Natural killer cell (primary cell): ENCODE measurements around the gene GRID1. TPM values are rescaled to one million over a fixed set of nuclear protein-coding genes. Genes with fewer than 3 reads are reported as not detected.

Source experiments
- ATAC-seq, 3 donors: fragments of 150-1000 bp in 2 of 3; fragments of 200-7000 bp in 1 of 3; cut with Tn5 transposase; 1 replicate in 1 of 3; 2 replicates in 2 of 3; pipeline ENCODE4 v1.10.0; 2021; ENCODE audit warnings: mild to moderate bottlenecking in 2 of 3, moderate library complexity in 2 of 3
- DNase-seq, 2 donors: peaks; one replicate each; pipeline versions ENCODE4 v3.0.0 to v3.0.0-alpha.2; 2013 to 2021; ENCODE audit warnings: mixed read lengths in 1 of 2
- H3K27ac ChIP-seq: one replicate; pipeline ENCODE4 v1.5.1; 2013; ENCODE audit warnings: mild to moderate bottlenecking, low read length
- H3K27me3 ChIP-seq: one replicate; pipeline ENCODE4 v1.6.1; 2013; ENCODE audit warnings: low read length; ENCODE audit not compliant: control insufficient read depth, insufficient read depth
- H3K36me3 ChIP-seq: one replicate; pipeline ENCODE4 v1.6.1; 2013; ENCODE audit warnings: low read length; ENCODE audit not compliant: control insufficient read depth, insufficient read depth
- H3K4me1 ChIP-seq: one replicate; pipeline ENCODE4 v1.6.1; 2013; ENCODE audit warnings: low read length; ENCODE audit not compliant: control insufficient read depth, insufficient read depth
- H3K4me3 ChIP-seq: one replicate; pipeline ENCODE4 v1.5.1; 2013; ENCODE audit warnings: low read length
- H3K9me3 ChIP-seq: one replicate; pipeline ENCODE4 v1.6.1; 2013; ENCODE audit warnings: low read length; ENCODE audit not compliant: control insufficient read depth, insufficient read depth
- H3K27ac Mint-ChIP-seq, 2 donors: one replicate each; pipeline ENCODE4 v1.8.0; 2022; ENCODE audit warnings: mild to moderate bottlenecking in 2 of 2, mixed read lengths in 2 of 2, moderate library complexity in 1 of 2
- H3K27me3 Mint-ChIP-seq, 2 donors: one replicate each; pipeline ENCODE4 v1.8.0; 2022; ENCODE audit warnings: low read depth in 2 of 2, mixed read lengths in 2 of 2
- H3K36me3 Mint-ChIP-seq: one replicate; pipeline ENCODE4 v1.8.0; 2022; ENCODE audit warnings: mixed read lengths
- H3K4me1 Mint-ChIP-seq, 2 donors: one replicate each; pipeline ENCODE4 v1.8.0; 2022; ENCODE audit warnings: mixed read lengths in 2 of 2
- H3K4me3 Mint-ChIP-seq: one replicate; pipeline ENCODE4 v1.8.0; 2022; ENCODE audit warnings: mild to moderate bottlenecking, moderate library complexity, mixed read lengths
- H3K9me3 Mint-ChIP-seq, 2 donors: one replicate each; pipeline ENCODE4 v1.8.0; 2022; ENCODE audit warnings: mixed read lengths in 2 of 2
- WGBS: methylation state at CpG from one replicate; pipeline ENCODE4 v1.1.7; 2013; ENCODE audit warnings: missing lambda C conversion rate; ENCODE audit not compliant: insufficient coverage; 5-methylcytosine and 5-hydroxymethylcytosine counted together
- intact Hi-C: fragments of 100-400 bp; cut with micrococcal nuclease; formaldehyde crosslinking; loops from one replicate; pipeline ENCODE4 v1.14.2; 2022
- total RNA-seq, 4 donors: library from RNA; stranded (reverse); fragments of 120-200 nt in 1 of 4; gene quantifications; one replicate each; pipeline versions ENCODE4 v1.2.3 to v1.2.4, GENCODE V29; 2013 to 2022
- TF ChIP-seq, protein P1 (sequence below): fragments of 200-600 bp; IDR thresholded peaks from one replicate; pipeline ENCODE4 v1.8.0; 2022; ENCODE audit warnings: antibody characterized with exemption

The GRID1 gene
- total RNA-seq, 3 donors from 2014 or later (not counting 1 experiment from before 2014, with no cell fraction given), result not detected

DNA sequence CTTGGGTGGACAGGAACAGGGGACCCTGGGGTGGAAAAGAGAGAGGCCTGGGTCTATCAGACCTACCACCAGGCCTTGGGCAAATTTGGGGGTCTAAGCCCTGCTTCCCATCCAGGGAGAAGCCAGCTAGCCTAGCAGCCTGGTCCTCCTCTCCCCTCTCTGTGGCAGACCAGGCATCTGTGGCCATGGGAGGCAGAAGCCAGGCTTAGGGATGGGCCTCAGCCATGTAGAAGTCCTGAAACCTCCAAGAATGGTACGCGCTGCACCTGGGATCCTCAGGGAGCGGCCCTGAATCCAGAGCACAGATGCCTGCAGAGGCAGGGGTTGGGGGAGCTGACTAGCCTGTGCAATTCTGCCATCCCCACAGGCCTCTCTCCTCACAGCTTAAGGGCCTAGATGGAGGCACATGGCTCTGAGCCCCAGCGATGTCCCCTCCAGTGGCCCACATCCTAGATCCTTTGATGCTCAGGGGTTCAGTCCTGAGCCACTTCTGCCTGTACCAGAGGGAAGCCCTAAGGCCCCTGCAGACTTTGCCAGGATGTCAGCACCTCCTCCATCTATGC, 21.2 kb downstream of the GRID1 start:
- H3K27me3 ChIP-seq, result no peaks in the 10 kb centered on the region
- H3K36me3 Mint-ChIP-seq, result no peaks in the 10 kb centered on the region
- no peaks in the 10 kb centered on the region for H3K9me3 Mint-ChIP-seq
- no peak overlapping the region for H3K4me3 ChIP-seq
- H3K9me3 ChIP-seq, result no peaks in the 10 kb centered on the region
- H3K4me3 Mint-ChIP-seq, result no peak overlapping the region
- no peaks in the 10 kb centered on the region for H3K4me1 Mint-ChIP-seq
- DNase-seq (no peak), ATAC-seq (no peak)
- H3K4me1 ChIP-seq, result no peaks in the 10 kb centered on the region
- peaks cover 0 to 5% of the 10 kb centered on the region in 2 donors for H3K27me3 Mint-ChIP-seq
- intact Hi-C loops, result no loop called here
- no peak overlapping the region for H3K27ac ChIP-seq
- TF ChIP-seq, protein P1, sequence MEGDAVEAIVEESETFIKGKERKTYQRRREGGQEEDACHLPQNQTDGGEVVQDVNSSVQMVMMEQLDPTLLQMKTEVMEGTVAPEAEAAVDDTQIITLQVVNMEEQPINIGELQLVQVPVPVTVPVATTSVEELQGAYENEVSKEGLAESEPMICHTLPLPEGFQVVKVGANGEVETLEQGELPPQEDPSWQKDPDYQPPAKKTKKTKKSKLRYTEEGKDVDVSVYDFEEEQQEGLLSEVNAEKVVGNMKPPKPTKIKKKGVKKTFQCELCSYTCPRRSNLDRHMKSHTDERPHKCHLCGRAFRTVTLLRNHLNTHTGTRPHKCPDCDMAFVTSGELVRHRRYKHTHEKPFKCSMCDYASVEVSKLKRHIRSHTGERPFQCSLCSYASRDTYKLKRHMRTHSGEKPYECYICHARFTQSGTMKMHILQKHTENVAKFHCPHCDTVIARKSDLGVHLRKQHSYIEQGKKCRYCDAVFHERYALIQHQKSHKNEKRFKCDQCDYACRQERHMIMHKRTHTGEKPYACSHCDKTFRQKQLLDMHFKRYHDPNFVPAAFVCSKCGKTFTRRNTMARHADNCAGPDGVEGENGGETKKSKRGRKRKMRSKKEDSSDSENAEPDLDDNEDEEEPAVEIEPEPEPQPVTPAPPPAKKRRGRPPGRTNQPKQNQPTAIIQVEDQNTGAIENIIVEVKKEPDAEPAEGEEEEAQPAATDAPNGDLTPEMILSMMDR, result no peak
- H3K36me3 ChIP-seq, result no peaks in the 10 kb centered on the region
- no peak overlapping the region for H3K27ac Mint-ChIP-seq
- WGBS, result 94% methylated on average over 4 of the region's 4 CpGs

DNA sequence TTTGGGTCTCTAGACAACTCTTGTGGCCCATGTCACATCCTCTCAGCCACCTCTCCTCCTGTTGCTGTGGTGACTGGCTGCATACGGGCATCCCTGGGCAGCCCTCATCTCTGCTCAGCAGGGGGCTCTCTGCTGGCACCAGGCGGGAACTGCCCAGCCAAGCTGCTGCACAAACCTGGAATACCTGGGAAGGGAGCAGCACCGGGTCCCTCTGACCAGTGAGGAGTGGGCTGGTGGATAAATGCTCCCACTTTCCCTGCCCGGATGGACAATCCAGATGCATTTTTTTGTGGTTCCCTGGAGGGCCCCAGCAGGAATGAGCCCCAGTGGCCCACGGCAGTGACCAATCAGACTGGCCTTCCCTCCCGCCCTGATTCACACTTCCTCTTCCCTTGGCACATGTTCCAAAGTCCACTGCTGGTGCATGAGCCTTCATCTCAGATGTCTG, 21.9 kb downstream of the GRID1 start:
- H3K9me3 ChIP-seq, result no peaks in the 10 kb centered on the region
- no peaks in the 10 kb centered on the region for H3K4me1 ChIP-seq
- Mint-ChIP-seq H3K27ac (no peak overlapping the region), H3K4me1 (no peaks in the 10 kb centered on the region), H3K27me3 (no peaks in the 10 kb centered on the region), H3K4me3 (no peak overlapping the region), H3K36me3 (no peaks in the 10 kb centered on the region), H3K9me3 (no peaks in the 10 kb centered on the region)
- no peaks in the 10 kb centered on the region for H3K36me3 ChIP-seq
- intact Hi-C loops, result no loop called here
- TF ChIP-seq, protein P1, result no peak
- H3K4me3 ChIP-seq, result no peak overlapping the region
- H3K27ac ChIP-seq, result no peak overlapping the region
- H3K27me3 ChIP-seq, result no peaks in the 10 kb centered on the region
- ATAC-seq (no peak), DNase-seq (no peak)
- WGBS, result 51% methylated on average over 6 of the region's 6 CpGs

DNA sequence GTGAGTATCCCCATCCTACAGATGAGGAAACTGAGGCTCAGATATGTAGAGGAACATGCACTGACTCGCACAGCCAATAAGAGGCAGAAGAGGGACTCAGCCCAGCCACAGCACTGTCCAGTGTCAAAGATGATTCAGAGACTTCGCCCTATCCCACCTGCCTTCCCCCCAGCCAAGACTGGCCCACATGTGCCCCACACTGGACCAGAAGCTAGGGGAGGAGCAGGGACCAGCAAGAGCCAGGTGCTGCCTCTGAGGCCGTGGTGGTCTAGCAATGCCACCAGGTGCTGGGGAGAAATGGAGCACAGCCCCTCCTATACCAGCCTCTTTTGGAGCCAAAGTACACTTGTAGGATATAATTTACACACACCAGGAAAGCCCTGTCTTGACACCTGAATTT, 22.3 kb downstream of the GRID1 start:
- Mint-ChIP-seq H3K9me3 (no peaks in the 10 kb centered on the region), H3K27ac (no peak overlapping the region), H3K4me1 (no peaks in the 10 kb centered on the region), H3K4me3 (no peak overlapping the region), H3K27me3 (no peaks in the 10 kb centered on the region), H3K36me3 (no peaks in the 10 kb centered on the region)
- intact Hi-C loops, result no loop called here
- H3K9me3 ChIP-seq, result no peaks in the 10 kb centered on the region
- 85% methylated on average over 3 of the region's 3 CpGs for WGBS
- DNase-seq (no peak), ATAC-seq (no peak)
- no peaks in the 10 kb centered on the region for H3K36me3 ChIP-seq
- TF ChIP-seq, protein P1, result no peak
- no peaks in the 10 kb centered on the region for H3K27me3 ChIP-seq
- H3K4me1 ChIP-seq, result no peaks in the 10 kb centered on the region
- H3K4me3 ChIP-seq, result no peak overlapping the region
- no peak overlapping the region for H3K27ac ChIP-seq

DNA sequence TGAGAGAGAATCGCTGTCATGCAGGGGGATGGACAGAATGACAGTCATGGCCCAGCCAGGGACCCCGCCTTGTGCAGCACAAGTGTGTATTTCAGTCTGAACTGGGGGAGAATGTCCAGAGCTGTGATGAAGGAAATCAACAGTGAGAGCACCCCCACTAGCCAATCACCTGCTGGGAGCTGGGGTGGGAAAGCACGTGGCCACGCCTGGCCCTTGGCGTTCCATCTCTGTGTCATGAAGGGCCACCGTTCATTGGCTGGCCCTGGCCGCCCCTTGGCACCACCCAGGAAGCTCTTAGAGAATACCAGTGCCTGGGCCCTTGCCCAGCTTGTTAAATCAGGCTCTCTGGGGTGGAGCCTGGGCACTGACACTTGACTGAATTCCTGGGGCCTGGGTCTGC, 22.8 kb downstream of the GRID1 start:
- no peaks in the 10 kb centered on the region for H3K9me3 Mint-ChIP-seq
- intact Hi-C loops, result no loop called here
- no peaks in the 10 kb centered on the region for H3K4me1 Mint-ChIP-seq
- Histone ChIP-seq H3K4me1 (no peaks in the 10 kb centered on the region), H3K27me3 (no peaks in the 10 kb centered on the region), H3K27ac (no peak overlapping the region), H3K9me3 (no peaks in the 10 kb centered on the region), H3K4me3 (no peak overlapping the region), H3K36me3 (no peaks in the 10 kb centered on the region)
- no peaks in the 10 kb centered on the region for H3K36me3 Mint-ChIP-seq
- TF ChIP-seq, protein P1, result no peak
- WGBS, result 84% methylated on average over 7 of the region's 7 CpGs
- H3K4me3 Mint-ChIP-seq, result no peak overlapping the region
- DNase-seq (no peak), ATAC-seq (no peak)
- no peaks in the 10 kb centered on the region for H3K27me3 Mint-ChIP-seq
- H3K27ac Mint-ChIP-seq, result no peak overlapping the region
